ENCODE measurements around the gene CA11.

GRCh38 chr19:48659768-48660167 lies 13.8 kb upstream of the CA11 start:
- TF ChIP-seq, protein P1, sequence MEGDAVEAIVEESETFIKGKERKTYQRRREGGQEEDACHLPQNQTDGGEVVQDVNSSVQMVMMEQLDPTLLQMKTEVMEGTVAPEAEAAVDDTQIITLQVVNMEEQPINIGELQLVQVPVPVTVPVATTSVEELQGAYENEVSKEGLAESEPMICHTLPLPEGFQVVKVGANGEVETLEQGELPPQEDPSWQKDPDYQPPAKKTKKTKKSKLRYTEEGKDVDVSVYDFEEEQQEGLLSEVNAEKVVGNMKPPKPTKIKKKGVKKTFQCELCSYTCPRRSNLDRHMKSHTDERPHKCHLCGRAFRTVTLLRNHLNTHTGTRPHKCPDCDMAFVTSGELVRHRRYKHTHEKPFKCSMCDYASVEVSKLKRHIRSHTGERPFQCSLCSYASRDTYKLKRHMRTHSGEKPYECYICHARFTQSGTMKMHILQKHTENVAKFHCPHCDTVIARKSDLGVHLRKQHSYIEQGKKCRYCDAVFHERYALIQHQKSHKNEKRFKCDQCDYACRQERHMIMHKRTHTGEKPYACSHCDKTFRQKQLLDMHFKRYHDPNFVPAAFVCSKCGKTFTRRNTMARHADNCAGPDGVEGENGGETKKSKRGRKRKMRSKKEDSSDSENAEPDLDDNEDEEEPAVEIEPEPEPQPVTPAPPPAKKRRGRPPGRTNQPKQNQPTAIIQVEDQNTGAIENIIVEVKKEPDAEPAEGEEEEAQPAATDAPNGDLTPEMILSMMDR (IDR thresholded peaks at IDR 0.05; ENCODE audit: insufficient read depth, low read depth, low read length): no peak
- no peak for TF ChIP-seq EZH2 (IDR thresholded peaks at IDR 0.05; ENCODE audit: insufficient read depth, low read length)
